Liver (tissue), 9 donors: ENCODE measurements around the gene NLGN4X. TPM values are rescaled to one million over a fixed set of nuclear protein-coding genes. Genes with fewer than 3 reads are reported as not detected.

Experiments used
- DNase-seq: peaks from one replicate; pipeline ENCODE4 v3.0.0-alpha.2; 2017; ENCODE audit warnings: low spot score
- H3K27ac ChIP-seq, 2 donors: one replicate each; pipeline ENCODE4 v1.7.0; 2013; ENCODE audit warnings: inconsistent platforms in 2 of 2, low read length in 2 of 2, control low read depth in 1 of 2, low read depth in 1 of 2, mild to moderate bottlenecking in 1 of 2
- H3K27me3 ChIP-seq, 4 donors: one replicate each; pipeline versions ENCODE4 v1.6.1 to v1.7.0; 2013; ENCODE audit warnings: low read length in 3 of 4, inconsistent platforms in 1 of 4, mild to moderate bottlenecking in 1 of 4, moderate library complexity in 1 of 4; ENCODE audit not compliant: control insufficient read depth in 4 of 4, insufficient read depth in 4 of 4
- H3K36me3 ChIP-seq, 4 donors: one replicate each; pipeline versions ENCODE4 v1.6.1 to v1.7.0; 2013; ENCODE audit warnings: low read length in 3 of 4, mild to moderate bottlenecking in 3 of 4, low read depth in 1 of 4, moderate library complexity in 1 of 4; ENCODE audit not compliant: control insufficient read depth in 4 of 4, insufficient read depth in 3 of 4
- H3K4me1 ChIP-seq, 4 donors: one replicate each; pipeline versions ENCODE4 v1.6.1 to v1.7.0; 2013; ENCODE audit warnings: low read length in 3 of 4, mild to moderate bottlenecking in 3 of 4, moderate library complexity in 1 of 4; ENCODE audit not compliant: control insufficient read depth in 4 of 4, insufficient read depth in 4 of 4
- H3K4me3 ChIP-seq, 3 donors: one replicate each; pipeline versions ENCODE4 v1.6.1 to v1.7.0; 2013; ENCODE audit warnings: low read length in 3 of 3, control low read depth in 1 of 3, low read depth in 1 of 3, mild to moderate bottlenecking in 1 of 3
- H3K9ac ChIP-seq, 2 donors: one replicate each; pipeline ENCODE4 v1.7.0; 2013; ENCODE audit warnings: low read length in 2 of 2, mild to moderate bottlenecking in 2 of 2, moderate library complexity in 2 of 2, control low read depth in 1 of 2, low read depth in 1 of 2
- H3K9me3 ChIP-seq, 4 donors: one replicate each; pipeline versions ENCODE4 v1.6.1 to v1.7.0; 2013; ENCODE audit warnings: low read length in 3 of 4; ENCODE audit not compliant: control insufficient read depth in 4 of 4
- ATF3 ChIP-seq: IDR thresholded peaks from 2 replicates; pipeline ENCODE4 v1.6.1; 2016; ENCODE audit warnings: antibody characterized with exemption
- CTCF ChIP-seq: fragments of 150-350 bp; IDR thresholded peaks from 2 replicates; pipeline ENCODE4 v1.5.1; 2017; ENCODE audit warnings: improper control_type of control experiment, low read depth, low read length; ENCODE audit not compliant: missing input control
- EGR1 ChIP-seq, 2 donors: IDR thresholded peaks; 2 replicates each; pipeline ENCODE4 v1.6.1; 2016 to 2018; ENCODE audit warnings: antibody characterized with exemption in 2 of 2, low read depth in 2 of 2
- FOXA1 ChIP-seq: IDR thresholded peaks from 2 replicates; pipeline ENCODE4 v1.6.1; 2016; ENCODE audit warnings: antibody characterized with exemption
- FOXA2 ChIP-seq: IDR thresholded peaks from 2 replicates; pipeline ENCODE4 v1.6.1; 2016; ENCODE audit warnings: antibody characterized with exemption
- GABPA ChIP-seq, 2 donors: IDR thresholded peaks in 1 of 2; conservative IDR thresholded peaks in 1 of 2; 2 replicates each; pipeline ENCODE4 v1.6.1; 2016; ENCODE audit warnings: antibody characterized with exemption in 2 of 2, mild to moderate bottlenecking in 1 of 2, moderate library complexity in 1 of 2
- HNF4A ChIP-seq, 2 donors: conservative IDR thresholded peaks; 2 replicates each; pipeline ENCODE4 v1.6.1; 2016; ENCODE audit warnings: antibody characterized with exemption in 2 of 2, mild to moderate bottlenecking in 2 of 2
- HNF4G ChIP-seq: IDR thresholded peaks from 2 replicates; pipeline ENCODE4 v1.6.1; 2016; ENCODE audit warnings: antibody characterized with exemption
- JUND ChIP-seq, 2 donors: IDR thresholded peaks; 2 replicates each; pipeline ENCODE4 v1.6.1; 2016; ENCODE audit warnings: antibody characterized with exemption in 2 of 2
- MAX ChIP-seq: IDR thresholded peaks from 2 replicates; pipeline ENCODE4 v1.6.1; 2016; ENCODE audit warnings: antibody characterized with exemption
- NR2F2 ChIP-seq: IDR thresholded peaks from 2 replicates; pipeline ENCODE4 v1.6.1; 2016; ENCODE audit warnings: antibody characterized with exemption
- RAD21 ChIP-seq, 2 donors: IDR thresholded peaks; 2 replicates each; pipeline ENCODE4 v1.6.1; 2016; ENCODE audit warnings: antibody characterized with exemption in 2 of 2, mild to moderate bottlenecking in 2 of 2
- REST ChIP-seq: IDR thresholded peaks from 2 replicates; pipeline ENCODE4 v1.6.1; 2016; ENCODE audit warnings: antibody characterized with exemption, mild to moderate bottlenecking
- RXRA ChIP-seq, 2 donors: IDR thresholded peaks; 2 replicates each; pipeline ENCODE4 v1.6.1; 2017 to 2018; ENCODE audit warnings: antibody characterized with exemption in 2 of 2, mild to moderate bottlenecking in 1 of 2
- SP1 ChIP-seq: IDR thresholded peaks from 2 replicates; pipeline ENCODE4 v1.6.1; 2018; ENCODE audit warnings: antibody characterized with exemption, mild to moderate bottlenecking
- TAF1 ChIP-seq: conservative IDR thresholded peaks from 2 replicates; pipeline ENCODE4 v1.6.1; 2016; ENCODE audit warnings: antibody characterized with exemption, mild to moderate bottlenecking
- YY1 ChIP-seq: IDR thresholded peaks from 2 replicates; pipeline ENCODE4 v1.6.1; 2016; ENCODE audit warnings: antibody characterized with exemption, mild to moderate bottlenecking
- ZBTB33 ChIP-seq: IDR thresholded peaks from 2 replicates; pipeline ENCODE4 v1.6.1; 2016; ENCODE audit warnings: antibody characterized with exemption
- WGBS: extraction: QIAGEN DNeasy Blood & Tissue Kit; methylation state at CpG from one replicate; pipeline ENCODE4 v1.1.7; 2013; 5-methylcytosine and 5-hydroxymethylcytosine counted together
- polyA plus RNA-seq, 2 donors: library from polyadenylated mRNA; stranded (reverse) in 1 of 2; unstranded in 1 of 2; fragments of 200-250 nt in 1 of 2; fragments of >200 nt in 1 of 2; fragmentation: Nextera tagmentation in 1 of 2; extraction: Ambion mirVana in 1 of 2; gene quantifications; one replicate each; pipeline versions ENCODE4 v1.2.1 to v1.2.3, GENCODE V29; 2013 to 2015
- total RNA-seq, 2 donors: library from RNA; depleted of rRNA; stranded (reverse); fragments of >200 nt; gene quantifications; one replicate each; pipeline ENCODE4 v1.2.3, GENCODE V29; 2014
- donor health status: healthy.
- donor health status: healthy.
- donor health status: healthy.
- donor health status: healthy.
- donor health status: healthy.

NLGN4X gene
- total and polyA plus RNA-seq, 4 donors = 0.33 to 2.8 (median 0.93) TPM

- H3K9ac ChIP-seq = no peak overlapping the region
- TF ChIP-seq HNF4G (no peak), CTCF (no peak), ATF3 (no peak), HNF4A (conservative IDR thresholded peaks at IDR 0.05) (no peak), YY1 (no peak), RXRA (IDR thresholded peaks at IDR 0.05) (no peak), ZBTB33 (no peak), FOXA2 (no peak), GABPA (IDR thresholded peaks at IDR 0.05 in 1 of 2, conservative IDR thresholded peaks at IDR 0.05 in 1 of 2) (no peak), RAD21 (IDR thresholded peaks at IDR 0.05) (no peak), SP1 (no peak), REST (no peak), MAX (no peak), TAF1 (no peak), NR2F2 (no peak), FOXA1 (no peak), EGR1 (IDR thresholded peaks at IDR 0.05; ENCODE audit: low read depth in 2 of 2) (no peak), JUND (IDR thresholded peaks at IDR 0.05) (no peak)
- no peak overlapping the region for H3K4me3 ChIP-seq
- no peaks in the 10 kb centered on the region for H3K36me3 ChIP-seq
- DNase-seq = no peak
- no peaks in the 10 kb centered on the region for H3K27me3 ChIP-seq
- H3K9me3 ChIP-seq = no peaks in the 10 kb centered on the region
- 91% methylated on average over 3 of the region's 3 CpGs for WGBS
- H3K27ac ChIP-seq = no peak overlapping the region
- no peaks in the 10 kb centered on the region for H3K4me1 ChIP-seq
These were observed 9.9 kb upstream of the NLGN4X start for GRCh38 chrX:6238576-6238975.

- no peaks in the 10 kb centered on the region for H3K36me3 ChIP-seq
- no peaks in the 10 kb centered on the region for H3K9me3 ChIP-seq
- TF ChIP-seq EGR1 (IDR thresholded peaks at IDR 0.05; ENCODE audit: low read depth in 2 of 2) = no peak
- WGBS = 4% methylated on average over 8 of the region's 8 CpGs
- H3K9ac ChIP-seq = no peak overlapping the region
- peak overlapping the region in 1 of 3 donors; percentile 8 for H3K4me3 ChIP-seq
- DNase-seq = no peak
- H3K27me3 ChIP-seq = no peaks in the 10 kb centered on the region
- H3K27ac ChIP-seq = no peak overlapping the region
- H3K4me1 ChIP-seq = peaks cover 0 to 18% (median 13%) of the 10 kb centered on the region in 4 donors
These were observed 732 bp downstream of the NLGN4X start for GRCh38 chrX:6227935-6228334.
